HG02642 (cell line): ENCODE measurements around the gene IZUMO2.
"Not testable (repeated sequence)": the region's sequence is repeated elsewhere in the genome, so short reads cannot be mapped to it uniquely, and the experiment has no call there.

Experiments used
- ATAC-seq: cut with Tn5 transposase; IDR thresholded peaks from one replicate; pipeline ENCODE4 v1.9.1; 2021; ENCODE audit warnings: mild to moderate bottlenecking; ENCODE audit not compliant: unreplicated experiment, poor library complexity

The IZUMO2 gene

GRCh38 chr19:50140118-50140845 is 22.8 kb downstream of the IZUMO2 start:
- not testable (repeated sequence) for ATAC-seq

GRCh38 chr19:50136603-50137365 is 26.3 kb downstream of the IZUMO2 start:
- ATAC-seq, result not testable (repeated sequence)

- ATAC-seq, result not testable (repeated sequence)
These were observed 27.1 kb downstream of the IZUMO2 start for GRCh38 chr19:50135856-50136602.

- ATAC-seq, result not testable (repeated sequence)
These were observed 28.0 kb downstream of the IZUMO2 start for GRCh38 chr19:50134777-50135719.

- not testable (repeated sequence) for ATAC-seq
These were observed 29.3 kb downstream of the IZUMO2 start for GRCh38 chr19:50133518-50134492.

GRCh38 chr19:50104012-50104411 is 59.1 kb downstream of the IZUMO2 start:
- not testable (repeated sequence) for ATAC-seq

- ATAC-seq, result not testable (repeated sequence)
These were observed 59.7 kb downstream of the IZUMO2 start for GRCh38 chr19:50103405-50103804.
